Stimulated activated CD4-positive, alpha-beta T cell treated with anti-CD3 and anti-CD28 coated beads, Interleukin-1b, Interleukin-23, amount 100 ng/mL, for 24 hours (primary cell): ENCODE results near the gene ERI2.
A peak's percentile ranks its signal among the peaks of the same experiment; 100 is the strongest.
"Not testable (repeated sequence)": the region's sequence is repeated elsewhere in the genome, so short reads cannot be mapped to it uniquely, and the experiment has no call there.

Experiments used
- DNase-seq, 4 experiments: peaks; one replicate each; pipeline ENCODE4 v3.0.0-alpha.2; 2020; ENCODE audit warnings: low read depth in 4 of 4, low spot score in 1 of 4

ERI2 gene

GRCh38 chr16:20821682-20822081 lies 15.4 kb upstream of the ERI2 start:
- no peak for DNase-seq

GRCh38 chr16:20818929-20819585 lies 12.8 kb upstream of the ERI2 start:
- DNase-seq, result no peak

- no peak for DNase-seq
These were observed 8.5 kb upstream of the ERI2 start for GRCh38 chr16:20814784-20815183.

GRCh38 chr16:20812510-20812909 lies 6.2 kb upstream of the ERI2 start:
- no peak for DNase-seq

- no peak for DNase-seq
These were observed 5.7 kb upstream of the ERI2 start for GRCh38 chr16:20811889-20812439.

- DNase-seq, result no peak
These were observed 1.6 kb upstream of the ERI2 start for GRCh38 chr16:20807862-20808261.

GRCh38 chr16:20805684-20806167 lies 546 bp downstream of the ERI2 start:
- not testable (repeated sequence) for DNase-seq

GRCh38 chr16:20803561-20804214 lies 2.6 kb downstream of the ERI2 start:
- DNase-seq, result no peak

- no peak for DNase-seq
These were observed 3.1 kb downstream of the ERI2 start for GRCh38 chr16:20803192-20803560.

GRCh38 chr16:20801278-20801677 lies 5.0 kb downstream of the ERI2 start:
- DNase-seq, result no peak

GRCh38 chr16:20799599-20799998 lies 6.7 kb downstream of the ERI2 start:
- no peak for DNase-seq

GRCh38 chr16:20798364-20798763 lies 7.9 kb downstream of the ERI2 start:
- no peak for DNase-seq

- DNase-seq, result no peak
These were observed 14.2 kb downstream of the ERI2 start for GRCh38 chr16:20791923-20792612.

GRCh38 chr16:20789130-20789529 lies 17.1 kb downstream of the ERI2 start:
- DNase-seq, result no peak

- DNase-seq, result no peak
These were observed 22.1 kb downstream of the ERI2 start for GRCh38 chr16:20784204-20784603.

- DNase-seq, result no peak
These were observed 23.8 kb downstream of the ERI2 start for GRCh38 chr16:20782470-20782869.

GRCh38 chr16:20781697-20782096 lies 24.6 kb downstream of the ERI2 start:
- DNase-seq, result no peak

GRCh38 chr16:20774703-20775362 lies 31.4 kb downstream of the ERI2 start:
- DNase-seq, result peak in 3 of 4 experiments; percentile 18 to 43 (median 25)

- no peak for DNase-seq
These were observed 32.6 kb downstream of the ERI2 start for GRCh38 chr16:20773679-20774078.

GRCh38 chr16:20768818-20769217 lies 37.5 kb downstream of the ERI2 start:
- no peak for DNase-seq

- DNase-seq, result no peak
These were observed 38.2 kb downstream of the ERI2 start for GRCh38 chr16:20768121-20768520.
